NCI-H1417 treated with DMSO at 0.1 percent for 48 hours (cell line): ENCODE data around the gene COL4A2.
"Not testable (repeated sequence)": the region's sequence is repeated elsewhere in the genome, so short reads cannot be mapped to it uniquely, and the experiment has no call there.

Experiments used
- DNase-seq: peaks from one replicate; lab custom pipeline; 2025; lab: John Stamatoyannopoulos, UW

COL4A2 gene

DNA sequence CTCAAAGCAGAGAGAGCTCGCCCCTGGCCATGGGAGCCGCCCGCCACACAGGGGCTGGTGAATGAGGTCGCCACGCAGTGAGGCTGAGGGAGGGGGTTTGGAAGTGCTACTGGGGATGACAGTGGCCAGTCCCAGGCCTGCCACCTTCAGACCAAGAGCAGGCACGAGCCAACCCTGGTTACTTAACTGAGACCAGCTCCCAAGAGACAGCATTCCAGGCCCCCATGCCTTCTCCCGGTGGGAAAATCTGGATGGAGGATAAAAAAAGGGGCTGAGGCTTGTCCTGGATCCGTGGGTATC lies 211.1 kb downstream of the COL4A2 start:
- DNase-seq: no peak

DNA sequence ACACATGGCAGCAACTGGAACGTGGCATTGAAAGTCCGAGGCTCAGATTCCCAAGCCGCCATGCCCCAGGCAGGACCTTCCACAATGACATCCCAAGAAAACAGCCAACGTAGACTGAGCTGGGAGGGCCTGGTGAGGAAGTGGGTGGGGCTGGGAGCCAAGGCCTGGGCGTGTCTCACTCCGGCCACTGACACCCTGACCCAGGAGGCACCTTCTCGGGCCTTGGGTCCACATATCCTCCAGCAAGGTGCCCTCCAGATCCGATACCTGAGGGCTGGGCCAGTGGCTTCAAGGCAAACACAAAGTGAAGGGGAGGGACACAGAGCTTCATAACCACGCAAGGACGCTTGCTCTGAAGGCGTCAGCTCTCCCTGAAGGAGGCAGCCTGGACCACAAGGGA lies 211.5 kb downstream of the COL4A2 start:
- no peak for DNase-seq

GRCh38 chr13:110519046-110519445 lies 212.0 kb downstream of the COL4A2 start:
- no peak for DNase-seq

- no peak for DNase-seq
Measured at GRCh38 chr13:110519506-110519905, 212.4 kb downstream of the COL4A2 start.

GRCh38 chr13:110520431-110521295 lies 213.6 kb downstream of the COL4A2 start:
- no peak for DNase-seq

GRCh38 chr13:110521296-110521680 lies 214.2 kb downstream of the COL4A2 start:
- no peak for DNase-seq

- DNase-seq: no peak
Measured at GRCh38 chr13:110521946-110522345, 214.9 kb downstream of the COL4A2 start.

DNA sequence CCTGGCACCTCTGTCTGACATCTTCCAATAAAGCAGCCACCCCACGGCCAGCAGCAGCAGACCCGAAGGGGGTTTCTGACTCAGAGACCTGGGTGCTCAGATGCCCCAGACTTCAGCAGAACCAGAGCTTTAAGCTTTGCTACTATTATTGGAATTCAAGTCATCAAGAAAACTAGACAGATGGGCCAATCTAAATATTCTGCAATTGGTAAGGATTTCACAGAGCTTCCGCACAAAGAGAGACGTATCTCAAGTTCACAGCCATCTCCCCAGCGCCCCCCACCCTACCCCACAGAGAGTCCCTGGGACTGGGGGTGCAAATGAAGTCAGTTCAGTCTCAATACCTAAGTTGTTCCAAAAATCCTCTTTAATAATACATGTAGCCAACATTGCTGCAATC lies 215.6 kb downstream of the COL4A2 start:
- no peak for DNase-seq

- DNase-seq: no peak
Measured at GRCh38 chr13:110523180-110523579, 216.1 kb downstream of the COL4A2 start.

DNA sequence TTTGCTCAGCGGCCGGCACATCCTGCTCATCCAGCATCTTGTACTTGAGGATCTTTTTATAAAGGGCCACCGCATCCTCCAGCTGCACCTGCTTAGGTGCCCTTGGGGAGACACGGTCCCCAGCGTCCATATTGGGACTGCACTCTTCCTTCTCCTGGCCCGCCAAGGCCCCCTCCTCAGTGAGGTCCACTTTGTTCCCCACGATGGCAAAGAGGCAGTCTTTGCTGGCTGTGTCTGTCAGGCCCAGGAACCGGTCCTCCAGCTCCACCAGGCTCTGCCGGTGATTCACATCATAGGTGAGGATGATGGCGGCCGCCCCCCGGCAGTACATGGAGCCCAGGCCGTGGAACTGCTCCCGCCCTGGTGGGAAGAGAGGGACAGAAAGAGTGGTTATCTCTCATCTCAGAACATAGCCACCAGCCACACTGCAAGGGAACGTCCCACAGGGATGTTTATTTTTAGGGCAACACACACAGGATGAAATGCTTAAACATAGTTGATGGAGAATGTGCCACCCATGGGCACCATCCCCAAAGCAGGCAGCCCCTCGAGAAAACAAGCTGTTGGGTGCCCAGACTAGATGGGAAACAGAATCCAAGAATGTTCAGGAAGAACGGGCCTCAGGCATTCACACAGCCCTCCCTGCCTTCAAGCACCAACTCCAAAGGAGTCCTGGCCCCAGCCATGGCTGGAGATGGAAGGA lies 216.9 kb downstream of the COL4A2 start:
- no peak for DNase-seq

DNA sequence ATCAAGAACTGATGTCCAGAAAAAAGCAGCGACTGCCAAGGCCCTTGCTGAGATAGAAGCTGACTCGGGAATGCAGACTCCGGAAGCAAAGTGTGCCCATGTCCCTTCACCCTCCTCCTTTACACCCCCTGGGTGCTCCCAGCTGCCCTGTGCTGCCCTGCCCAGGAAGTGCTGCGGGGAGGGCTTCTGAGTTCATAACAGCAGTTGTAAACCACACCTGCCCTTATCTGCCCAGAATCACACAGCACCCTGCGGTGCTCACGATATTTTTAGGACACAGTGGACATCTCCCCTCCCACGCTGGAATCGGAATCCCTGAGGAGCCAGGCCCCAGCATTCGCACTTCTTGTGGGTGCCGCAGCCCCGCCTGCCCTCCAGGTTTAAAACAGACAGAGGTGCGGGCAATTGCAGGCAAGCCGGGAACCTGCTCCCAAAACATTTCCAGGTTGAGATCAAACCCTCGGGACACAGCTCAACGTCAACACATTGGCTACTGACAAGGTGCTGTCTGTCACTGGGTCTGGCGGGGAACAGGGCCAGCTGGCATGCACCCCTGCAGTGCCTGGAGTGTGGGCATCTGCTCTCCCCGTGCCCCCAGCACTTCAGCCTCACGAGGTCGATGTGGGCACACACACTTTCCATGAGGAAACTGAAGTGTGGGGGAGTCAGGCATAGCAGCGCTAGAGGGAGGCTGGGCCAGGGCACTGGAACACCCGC lies 217.6 kb downstream of the COL4A2 start:
- peak; percentile 73 for DNase-seq

DNA sequence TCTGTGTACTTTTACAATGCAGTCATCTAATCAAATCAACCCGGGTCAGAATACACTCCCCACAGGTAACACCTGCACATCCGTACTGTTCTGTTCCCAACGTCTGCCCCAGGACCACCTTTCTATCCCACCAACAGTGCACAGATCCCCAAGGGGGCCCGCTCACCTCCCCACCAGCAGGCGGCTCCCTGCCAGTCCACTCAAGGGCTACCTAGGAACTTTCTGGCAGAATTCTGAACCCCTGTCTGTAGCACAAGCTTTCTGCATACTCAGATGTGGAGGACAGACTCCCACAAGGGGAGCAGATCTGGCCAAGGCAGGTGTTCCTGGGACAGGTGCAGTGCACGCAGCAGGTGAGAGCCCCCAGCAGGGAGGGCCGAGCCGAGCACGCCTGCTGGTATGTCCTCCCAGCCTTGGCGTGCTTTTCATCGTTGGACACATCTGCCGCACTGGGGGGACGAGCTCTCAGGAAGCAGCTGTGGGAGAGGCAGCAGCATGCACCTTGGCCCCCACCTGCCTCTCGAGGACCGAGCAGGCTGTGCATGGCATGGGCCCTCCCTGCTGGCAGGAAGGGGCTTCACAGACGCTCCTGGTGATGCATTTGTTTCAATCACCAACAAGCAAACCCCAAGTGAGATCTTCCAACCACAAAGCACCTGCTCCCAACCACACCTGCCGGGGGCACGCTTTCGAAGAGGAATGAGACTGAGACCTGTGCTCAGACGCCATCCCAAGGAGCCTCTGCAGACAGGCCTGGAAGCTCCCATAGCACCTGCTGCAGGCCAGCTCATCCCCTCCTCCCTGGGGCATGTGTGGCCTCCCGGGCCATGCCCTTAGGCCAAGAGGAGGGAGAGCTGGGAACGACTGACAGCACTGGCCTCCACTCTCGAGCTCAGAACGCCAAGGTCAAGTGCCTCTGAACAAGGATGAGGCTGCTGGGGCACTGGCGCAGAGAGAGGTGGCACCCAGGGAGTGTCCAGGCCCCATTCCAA lies 218.5 kb downstream of the COL4A2 start:
- DNase-seq: peak; percentile 80

DNA sequence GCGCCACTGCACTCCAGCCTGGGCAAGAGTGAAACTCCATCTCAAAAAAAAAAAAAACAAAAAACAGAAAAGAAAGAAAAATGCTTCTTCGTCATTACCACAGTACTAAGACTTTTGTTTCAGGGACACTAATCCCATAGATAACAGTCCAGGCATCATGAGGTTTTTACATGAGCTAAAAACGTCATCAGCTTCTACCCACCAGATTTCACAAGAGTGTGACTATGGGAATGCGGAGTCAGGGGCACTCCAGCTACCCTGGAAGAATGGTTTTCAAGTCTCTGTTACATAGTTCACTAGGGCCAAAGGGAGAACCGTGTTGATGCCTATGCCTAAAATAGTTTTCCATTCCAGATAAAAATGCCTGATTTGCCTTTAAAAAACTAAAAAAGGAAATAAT lies 221.3 kb downstream of the COL4A2 start:
- DNase-seq: no peak

GRCh38 chr13:110528911-110529310 lies 221.8 kb downstream of the COL4A2 start:
- DNase-seq: no peak

- no peak for DNase-seq
Measured at GRCh38 chr13:110529522-110530311, 222.6 kb downstream of the COL4A2 start.

- DNase-seq: no peak
Measured at GRCh38 chr13:110531100-110531499, 224.0 kb downstream of the COL4A2 start.

DNA sequence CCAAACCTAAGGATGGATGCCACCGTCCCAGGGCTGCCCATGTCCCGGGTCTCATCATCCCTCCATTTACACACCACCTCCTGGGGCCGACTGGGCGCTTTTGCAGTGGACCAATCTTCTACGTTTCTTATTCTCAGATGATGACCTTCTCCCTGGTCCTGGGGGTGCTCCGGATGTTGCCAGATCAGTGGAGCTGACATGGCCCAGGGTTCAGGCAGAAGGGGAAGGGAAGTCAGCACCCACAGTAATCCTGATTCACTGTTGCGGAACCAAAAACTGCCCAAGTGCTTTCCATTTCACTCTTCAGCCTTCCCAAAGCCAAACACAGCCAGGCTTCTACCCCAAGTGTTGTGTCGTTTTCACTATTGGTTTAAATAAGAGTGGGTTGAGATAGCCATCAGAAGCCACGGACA lies 224.6 kb downstream of the COL4A2 start:
- DNase-seq: no peak

- DNase-seq: not testable (repeated sequence)
Measured at GRCh38 chr13:110532258-110532657, 225.2 kb downstream of the COL4A2 start.

DNA sequence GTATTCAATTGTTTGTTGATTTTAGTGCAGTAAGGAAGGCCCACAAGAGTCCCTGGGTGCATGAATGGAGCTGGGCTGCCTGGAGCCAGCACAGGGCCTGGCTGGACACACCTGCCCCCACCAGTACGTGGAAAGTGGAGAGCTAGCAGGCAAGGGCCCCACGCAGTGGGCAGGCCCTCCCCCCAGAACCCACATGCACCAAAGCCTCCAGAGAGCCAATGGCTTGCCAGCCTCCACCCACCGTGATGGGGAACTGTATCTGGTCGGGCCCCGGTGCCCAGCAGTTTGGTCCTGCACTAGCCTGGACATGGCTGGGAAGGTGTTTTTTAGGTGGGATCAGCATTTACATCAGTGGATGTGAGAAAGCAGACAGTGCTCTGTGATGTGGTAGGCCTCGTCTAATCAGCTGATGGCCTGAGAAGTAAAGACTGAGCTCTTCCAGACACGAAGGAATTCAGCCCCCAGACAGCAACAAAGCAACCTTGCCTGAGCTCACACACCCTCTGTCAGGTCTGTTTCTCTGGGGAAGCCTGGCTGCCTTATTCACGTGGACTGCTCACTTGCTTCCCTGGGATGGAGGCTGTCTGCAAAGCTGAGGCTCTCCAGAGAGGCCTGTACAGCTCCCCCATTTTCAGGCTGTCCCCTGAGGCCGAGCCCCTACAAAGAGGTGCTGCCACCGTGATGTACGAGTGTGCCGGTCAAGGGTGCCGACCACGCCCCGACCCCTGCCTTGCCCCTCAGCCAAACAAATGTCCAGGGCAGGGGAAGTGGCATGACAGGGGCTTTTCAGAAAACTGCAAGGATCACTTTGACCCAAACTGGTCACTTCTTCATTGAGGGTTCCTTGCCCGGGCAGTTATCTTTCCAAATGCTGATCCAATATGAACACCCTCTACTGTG lies 226.9 kb downstream of the COL4A2 start:
- no peak for DNase-seq

GRCh38 chr13:110535526-110535925 lies 228.4 kb downstream of the COL4A2 start:
- no peak for DNase-seq
